Ovary (tissue), 3 donors: ENCODE measurements around the gene ITGA6.

Source experiments
- CTCF ChIP-seq, 3 donors: fragments of 450-650 bp in 2 of 3; fragments of 200-600 bp in 1 of 3; IDR thresholded peaks; one replicate each; pipeline versions ENCODE4 v1.5.1 to v1.8.0; 2016 to 2022; ENCODE audit warnings: antibody characterized with exemption in 3 of 3, mild to moderate bottlenecking in 1 of 3
- EP300 ChIP-seq: sonication (generic); formaldehyde crosslinking; IDR thresholded peaks from one replicate; pipeline ENCODE4 v1.6.1; 2017; ENCODE audit warnings: antibody characterized with exemption
- POLR2A ChIP-seq: fragments of 450-650 bp; IDR thresholded peaks from one replicate; pipeline ENCODE4 v1.6.1; 2017; ENCODE audit warnings: antibody characterized with exemption, mild to moderate bottlenecking, moderate library complexity
- donor health status: DM: no; HTN: no; CAD: no.

- TF ChIP-seq CTCF (IDR thresholded peaks at IDR 0.05) (no peak), POLR2A (no peak), EP300 (no peak)
These were observed 127.8 kb downstream of the ITGA6 start for GRCh38 chr2:172555272-172555521.
